Cardiac septum (tissue), 1 donor: ENCODE results near the gene PDX1. TPM values are rescaled to one million over a fixed set of nuclear protein-coding genes. Genes with fewer than 3 reads are reported as not detected.
A peak's percentile ranks its signal among the peaks of the same experiment; 100 is the strongest.
"Not testable (repeated sequence)": the region's sequence is repeated elsewhere in the genome, so short reads cannot be mapped to it uniquely, and the experiment has no call there.

Experiments used
- DNase-seq: peaks from one replicate; pipeline ENCODE4 v3.0.0-alpha.2; 2020; ENCODE audit warnings: low spot score
- intact Hi-C: fragments of 100-400 bp; cut with DNase I; formaldehyde crosslinking; loops from one replicate; pipeline ENCODE4 v1.14.0; 2022
- total RNA-seq: library from RNA; stranded (reverse); fragmentation: NEBNext Ultra II Directional; extraction: Animal tissue kit (Norgen Biotek cat#: 25700); gene quantifications from one replicate; pipeline ENCODE4 v1.2.1, GENCODE V29; 2021
- donor health status: DM: no; HTN: no; CAD: no.

The PDX1 gene
- total RNA-seq, 1 donor from 2014 or later = not detected

DNA sequence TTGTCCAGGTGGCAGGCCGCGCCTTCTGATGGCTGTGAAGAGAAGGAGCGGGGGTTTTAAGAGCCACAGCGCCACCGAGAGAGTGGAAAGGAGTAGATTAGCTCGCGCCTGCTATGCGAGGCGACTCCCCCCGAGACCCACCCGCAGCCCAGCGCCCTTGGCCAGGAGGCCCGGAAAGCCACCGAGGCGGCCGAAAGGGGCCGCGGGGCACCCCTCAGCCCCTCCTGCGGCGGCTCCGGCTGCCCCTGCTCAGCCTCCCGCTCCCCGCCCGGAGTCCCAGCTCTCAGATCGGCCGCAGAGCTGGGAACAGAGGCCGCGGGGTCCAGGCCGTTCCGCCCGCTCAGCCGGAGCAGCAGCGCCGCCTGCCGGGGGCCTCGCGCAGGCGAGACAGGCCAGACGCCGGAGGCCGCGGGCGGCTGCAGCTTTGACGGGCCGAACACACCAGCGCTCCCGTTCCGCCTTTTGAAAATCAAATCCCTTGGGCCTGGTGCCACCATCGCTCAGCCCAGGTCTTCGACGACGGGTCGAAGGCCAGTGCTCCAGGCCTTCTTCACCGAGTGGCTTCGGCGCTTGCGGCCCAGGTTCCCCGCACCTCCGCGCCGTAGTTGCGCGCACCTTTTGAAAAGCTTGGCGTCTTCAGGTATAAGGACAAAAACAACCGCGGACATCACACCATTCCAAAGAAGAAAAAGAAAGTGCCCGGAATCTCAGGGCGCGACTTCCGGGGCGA, 34.0 kb downstream of the PDX1 start:
- intact Hi-C loops = loop anchor here (10.0 kb wide), 2 partner anchors 129 to 589 kb away; no protein-coding TSS in a partner anchor
- no peak for DNase-seq

GRCh38 chr13:27954406-27954851, 34.6 kb downstream of the PDX1 start:
- no peak for DNase-seq
- intact Hi-C loops = loop anchor here (10.0 kb wide), 2 partner anchors 130 to 590 kb away; no protein-coding TSS in a partner anchor

GRCh38 chr13:27955014-27955591, 35.3 kb downstream of the PDX1 start:
- no peak for DNase-seq
- intact Hi-C loops = loop anchor here (10.0 kb wide), 2 partner anchors 130 to 590 kb away; no protein-coding TSS in a partner anchor

DNA sequence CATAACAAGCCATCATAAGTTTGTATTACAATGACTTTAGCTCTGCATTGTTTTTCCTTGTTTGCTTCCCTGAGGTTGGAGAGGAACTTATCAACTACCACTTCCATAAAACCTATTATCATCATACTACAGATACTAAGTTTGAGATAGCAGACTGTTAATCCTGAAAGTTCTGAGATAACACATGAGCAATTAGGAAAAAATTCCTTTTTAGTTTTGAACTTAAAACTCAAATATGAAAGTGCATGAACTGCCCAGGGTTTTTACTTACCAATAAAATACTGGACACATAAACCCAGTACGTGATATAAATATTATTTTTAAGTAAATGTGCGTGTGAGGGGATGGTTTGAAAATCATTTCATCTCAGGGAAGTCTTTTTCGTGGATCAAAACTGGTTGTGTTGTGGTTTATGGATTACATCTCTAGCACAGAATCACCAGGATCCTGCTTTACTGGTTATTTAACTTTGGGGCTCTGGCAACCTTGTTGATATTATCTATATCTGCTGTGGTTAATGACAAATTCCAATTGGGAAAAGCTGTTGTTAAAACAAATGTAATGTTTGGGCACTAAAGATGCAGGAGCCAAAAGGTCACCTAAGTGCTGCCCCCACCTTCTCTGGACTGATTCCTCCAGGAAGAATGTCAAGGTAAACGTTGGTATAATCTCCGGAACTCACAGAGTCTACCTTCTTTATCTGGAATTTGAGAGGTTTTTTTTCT, 36.9 kb downstream of the PDX1 start:
- intact Hi-C loops = loop anchor here (10.0 kb wide), 2 partner anchors 132 to 592 kb away; no protein-coding TSS in a partner anchor
- DNase-seq = no peak

DNA sequence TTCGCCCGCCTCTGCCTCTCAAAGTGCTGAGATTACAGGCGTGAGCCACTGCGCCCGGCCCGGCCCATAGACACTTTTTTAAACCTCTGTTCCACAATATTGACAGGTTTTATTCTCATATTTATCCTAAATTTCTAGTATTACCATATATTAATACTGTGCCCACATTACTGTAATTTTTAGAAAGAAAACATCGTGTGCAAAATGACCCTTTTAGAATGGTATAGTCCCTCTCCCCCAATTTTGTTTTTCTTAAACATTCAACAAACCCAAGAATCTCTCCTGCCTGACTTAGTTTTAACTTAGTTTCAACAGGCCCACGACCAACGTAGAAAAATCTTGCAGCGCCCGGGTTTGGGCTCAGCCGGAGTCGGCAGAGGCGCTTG, 40.2 kb downstream of the PDX1 start:
- intact Hi-C loops = loop anchor here (10.0 kb wide), 2 partner anchors 135 to 595 kb away; no protein-coding TSS in a partner anchor
- DNase-seq = no peak

GRCh38 chr13:27960362-27961226, 40.8 kb downstream of the PDX1 start:
- no peak for DNase-seq
- intact Hi-C loops = no loop called here

- no peak for DNase-seq
- intact Hi-C loops = no loop called here
Observed at GRCh38 chr13:27961227-27962085, 41.7 kb downstream of the PDX1 start.

GRCh38 chr13:27962128-27962841, 42.5 kb downstream of the PDX1 start:
- intact Hi-C loops = no loop called here
- DNase-seq = peak; percentile 5

DNA sequence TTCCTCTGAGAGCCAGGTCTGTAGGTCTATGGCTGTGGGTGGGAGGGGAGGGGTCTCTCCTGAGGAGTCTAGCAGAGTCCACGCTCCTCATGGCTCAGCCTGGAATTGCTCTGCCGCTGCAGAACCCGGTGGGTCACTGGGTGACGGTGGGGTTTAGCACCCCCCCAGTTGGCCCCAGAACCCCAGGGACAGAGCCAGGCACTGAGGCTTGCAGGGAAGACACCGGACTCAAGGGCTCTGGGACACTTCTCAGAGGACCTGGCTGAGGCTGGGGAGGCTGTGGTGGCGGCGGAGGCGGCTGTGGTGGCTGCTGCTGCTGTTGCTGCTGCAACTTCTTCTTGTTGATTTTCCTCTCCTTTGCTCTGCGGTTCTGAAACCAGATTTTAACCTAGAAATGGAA, 43.2 kb downstream of the PDX1 start:
- DNase-seq = peak; percentile 38
- intact Hi-C loops = no loop called here

GRCh38 chr13:27963491-27963890, 43.7 kb downstream of the PDX1 start:
- intact Hi-C loops = no loop called here
- DNase-seq = no peak

DNA sequence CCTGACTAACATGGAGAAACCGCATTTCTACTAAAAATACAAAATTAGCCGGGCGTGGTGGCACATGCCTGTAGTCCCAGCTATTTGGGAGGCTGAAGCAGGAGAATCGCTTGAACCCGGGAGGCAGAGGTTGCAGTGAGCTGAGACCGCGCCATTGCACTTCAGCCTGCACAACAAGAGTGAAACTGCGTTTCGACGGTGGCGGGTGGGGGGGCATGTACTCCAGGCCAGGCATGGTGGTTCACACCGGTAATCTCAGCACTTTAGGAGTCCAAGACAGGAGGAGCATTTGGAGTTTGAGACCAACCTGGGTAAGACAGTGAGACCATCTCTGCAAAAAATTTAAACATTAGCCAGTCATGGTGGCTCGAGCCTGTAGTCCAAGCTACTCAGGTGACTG, 44.4 kb downstream of the PDX1 start:
- DNase-seq, intact Hi-C loops: not testable (repeated sequence)

- intact Hi-C loops = no loop called here
- DNase-seq = no peak
Observed at GRCh38 chr13:27964741-27965323, 45.0 kb downstream of the PDX1 start.

DNA sequence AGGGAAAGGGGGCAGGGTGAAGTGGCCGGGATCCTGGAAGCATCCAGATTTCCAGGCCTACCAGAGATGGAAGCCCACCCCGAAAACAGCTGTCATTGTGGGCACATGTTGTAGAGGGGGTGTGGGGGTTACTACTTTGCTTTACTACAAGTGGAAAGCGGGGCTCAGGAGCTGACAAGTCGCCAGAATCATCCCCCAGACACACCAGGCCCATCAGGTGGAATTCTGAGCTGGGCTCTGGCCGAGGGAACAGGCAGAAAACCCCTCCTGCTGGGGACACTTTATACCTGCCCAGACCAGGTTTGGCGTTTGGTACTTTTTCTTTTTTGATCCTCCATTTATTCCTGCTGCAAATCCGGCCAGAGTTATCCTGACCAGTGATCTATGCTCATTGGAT, 45.5 kb downstream of the PDX1 start:
- DNase-seq = no peak
- intact Hi-C loops = no loop called here

GRCh38 chr13:27965740-27966640, 46.2 kb downstream of the PDX1 start:
- no peak for DNase-seq
- intact Hi-C loops = no loop called here

DNA sequence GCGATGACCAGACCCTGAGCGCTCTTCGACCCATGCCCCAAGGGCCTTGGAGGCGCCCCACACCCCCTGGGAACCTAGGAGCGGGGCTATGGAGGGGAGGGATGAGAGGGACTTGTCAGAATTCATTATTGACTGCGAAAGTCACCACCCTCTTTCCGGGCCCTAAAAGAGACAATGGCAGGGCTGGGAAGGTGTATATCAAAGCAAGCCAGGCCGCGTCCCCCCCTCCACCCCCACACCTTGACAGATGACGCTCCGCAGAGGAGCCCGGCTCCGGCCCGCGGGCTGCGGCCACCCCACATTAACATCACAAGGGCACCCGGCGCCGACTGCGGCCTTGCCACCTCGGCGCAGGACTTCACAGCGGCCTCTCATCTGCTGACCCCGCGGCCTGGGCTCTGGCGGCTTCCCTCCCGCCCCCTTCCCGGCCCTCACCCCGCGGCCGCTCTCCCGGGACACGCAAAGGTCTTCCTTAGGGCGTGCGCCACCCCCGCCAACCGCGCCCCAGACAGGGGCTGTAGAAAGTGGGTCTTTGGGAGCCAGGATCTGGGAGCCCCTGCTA, 46.9 kb downstream of the PDX1 start:
- DNase-seq = no peak
- intact Hi-C loops = no loop called here

GRCh38 chr13:27967203-27967735, 47.5 kb downstream of the PDX1 start:
- no peak for DNase-seq
- intact Hi-C loops = no loop called here
